ENCODE measurements around the gene NXPH1.

NXPH1 gene

GRCh38 chr7:8511855-8512254 is 78.4 kb downstream of the NXPH1 start:
- DNase-seq, result no peak

- no peak for DNase-seq
Measured at GRCh38 chr7:8514781-8515519, 81.5 kb downstream of the NXPH1 start.

- DNase-seq, result no peak
Measured at GRCh38 chr7:8515640-8516185, 82.3 kb downstream of the NXPH1 start.

DNA sequence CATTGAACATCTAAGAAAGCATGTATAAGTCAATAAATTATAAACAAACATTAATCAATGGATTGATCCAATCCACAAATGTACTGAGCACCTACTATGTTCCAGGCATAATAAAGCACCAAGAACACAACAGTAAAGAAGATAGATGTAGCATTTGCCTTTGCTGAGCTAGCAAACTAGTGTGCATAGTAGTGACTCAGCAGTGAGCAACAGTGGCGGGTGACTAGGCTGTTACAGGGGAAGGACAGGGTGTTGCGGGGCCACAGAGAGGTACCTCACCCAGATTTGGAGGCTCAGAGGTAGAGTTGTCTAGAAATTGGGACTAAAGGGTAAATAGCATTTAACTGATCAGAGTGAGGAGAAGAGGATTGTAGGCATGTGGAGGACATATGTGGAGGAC is 83.6 kb downstream of the NXPH1 start:
- no peak for DNase-seq

- DNase-seq, result no peak
Measured at GRCh38 chr7:8528311-8528710, 94.9 kb downstream of the NXPH1 start.

DNA sequence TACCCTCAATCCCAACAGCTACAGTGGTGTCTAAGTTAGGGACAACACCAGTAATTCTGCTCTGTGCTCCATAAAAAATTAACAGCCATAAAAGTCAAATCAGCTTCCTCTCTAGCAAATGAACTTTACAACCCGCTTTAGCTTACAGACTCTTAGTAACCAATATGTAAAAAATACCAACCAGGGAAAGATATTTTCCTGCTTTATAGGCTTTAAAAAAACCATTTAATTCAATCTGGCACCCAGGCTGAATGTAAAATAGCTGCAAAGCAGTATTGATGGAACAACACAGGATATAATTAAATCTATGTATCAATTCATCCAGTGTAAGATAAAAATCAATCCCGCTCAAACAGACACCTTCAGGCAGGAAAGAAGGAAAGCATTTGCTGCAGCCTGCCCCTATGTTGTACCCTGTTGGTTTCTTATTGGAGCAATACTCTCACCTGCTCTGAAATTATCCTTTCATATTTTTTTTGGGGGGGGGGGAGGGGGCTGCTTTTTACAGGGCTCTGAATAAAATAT is 98.6 kb downstream of the NXPH1 start:
- no peak for DNase-seq

- no peak for DNase-seq
Measured at GRCh38 chr7:8536431-8536830, 103.0 kb downstream of the NXPH1 start.

- no peak for DNase-seq
Measured at GRCh38 chr7:8549046-8549445, 115.6 kb downstream of the NXPH1 start.

GRCh38 chr7:8560501-8560900 is 127.1 kb downstream of the NXPH1 start:
- no peak for DNase-seq

DNA sequence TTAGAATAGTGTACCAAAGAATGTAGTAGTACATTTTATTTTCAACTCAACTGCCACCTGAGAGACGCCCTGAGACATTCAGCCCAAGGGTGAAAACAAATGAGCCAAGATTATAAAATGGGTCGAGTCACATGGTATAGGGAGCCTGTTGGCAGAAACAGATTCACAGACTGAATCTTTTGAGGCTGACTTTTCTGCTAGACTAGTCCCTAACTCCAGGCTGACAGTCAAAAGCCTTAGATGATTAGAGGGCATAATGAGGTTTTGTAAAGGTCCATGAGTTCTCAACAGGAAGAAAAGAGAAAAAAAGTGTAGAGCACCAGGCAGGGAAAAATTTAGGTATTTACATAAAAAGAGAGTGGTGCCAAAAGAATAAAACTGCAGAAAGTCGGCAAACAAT is 128.0 kb downstream of the NXPH1 start:
- DNase-seq, result no peak

GRCh38 chr7:8564281-8564680 is 130.9 kb downstream of the NXPH1 start:
- no peak for DNase-seq

GRCh38 chr7:8566016-8566415 is 132.6 kb downstream of the NXPH1 start:
- DNase-seq, result no peak

DNA sequence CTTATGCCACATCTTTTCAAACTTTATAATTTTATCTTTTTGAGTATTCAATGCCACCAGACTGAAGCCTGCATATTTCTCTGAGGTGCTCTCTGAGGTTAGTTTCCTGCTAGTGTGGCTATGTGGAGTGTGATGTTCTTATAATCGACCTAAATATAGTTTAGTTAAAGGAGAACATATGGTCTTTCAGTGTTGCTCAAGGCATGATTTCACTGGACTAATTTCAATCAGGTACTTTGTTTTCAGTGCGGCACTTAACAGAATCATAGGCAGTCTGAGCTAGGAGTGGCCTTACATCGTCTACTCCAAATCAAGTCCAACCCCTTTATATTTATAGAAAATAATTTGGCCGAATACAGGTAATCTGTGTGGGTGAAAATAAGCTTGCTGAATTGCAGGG is 134.2 kb downstream of the NXPH1 start:
- no peak for DNase-seq

DNA sequence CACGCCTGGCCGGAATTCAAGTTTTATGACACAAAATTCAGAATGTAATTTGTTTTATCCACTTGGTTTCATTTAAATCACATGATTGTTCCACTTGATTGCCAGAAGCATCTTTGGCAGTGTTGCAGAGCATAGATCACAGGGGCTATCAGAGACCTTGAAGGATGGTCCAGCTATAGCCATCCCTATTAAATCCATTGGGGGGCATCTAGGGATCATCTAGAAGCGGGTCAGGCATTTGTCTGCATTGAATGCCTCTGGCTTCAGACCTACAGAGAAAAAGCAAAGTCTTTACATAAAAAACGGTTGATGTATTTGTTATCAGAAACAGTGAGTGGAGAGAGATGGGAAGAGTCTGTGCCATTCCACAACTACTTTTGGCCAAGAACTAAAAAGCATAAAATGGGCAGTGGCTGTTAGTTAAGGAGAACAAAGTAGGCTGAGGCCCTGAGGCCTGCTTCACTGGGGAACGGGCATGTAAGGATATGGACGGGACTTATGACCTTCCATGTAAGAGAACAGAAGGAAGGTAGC is 146.3 kb downstream of the NXPH1 start:
- DNase-seq, result no peak

- no peak for DNase-seq
Measured at GRCh38 chr7:8581842-8582241, 148.4 kb downstream of the NXPH1 start.

- no peak for DNase-seq
Measured at GRCh38 chr7:8582728-8583127, 149.3 kb downstream of the NXPH1 start.

- no peak for DNase-seq
Measured at GRCh38 chr7:8585591-8585990, 152.2 kb downstream of the NXPH1 start.

DNA sequence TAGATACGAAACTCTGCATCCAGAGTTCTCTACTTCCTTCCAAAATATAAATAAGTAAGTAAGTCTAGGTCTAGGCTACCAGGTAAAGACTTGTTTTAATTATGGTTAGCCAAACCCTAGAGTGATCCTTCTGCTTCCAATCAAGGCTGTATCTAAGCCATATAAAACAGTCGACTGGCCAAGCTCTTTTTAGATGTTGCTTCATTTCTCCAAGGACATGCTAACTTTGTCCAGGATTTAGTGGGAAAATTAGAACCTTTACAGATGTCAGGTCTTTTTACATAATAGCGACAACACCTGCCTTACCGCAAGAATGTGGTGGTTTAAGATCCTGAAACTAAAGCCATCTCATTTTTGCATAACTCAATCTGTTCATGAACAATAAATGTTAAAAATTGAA is 156.8 kb downstream of the NXPH1 start:
- DNase-seq, result no peak

DNA sequence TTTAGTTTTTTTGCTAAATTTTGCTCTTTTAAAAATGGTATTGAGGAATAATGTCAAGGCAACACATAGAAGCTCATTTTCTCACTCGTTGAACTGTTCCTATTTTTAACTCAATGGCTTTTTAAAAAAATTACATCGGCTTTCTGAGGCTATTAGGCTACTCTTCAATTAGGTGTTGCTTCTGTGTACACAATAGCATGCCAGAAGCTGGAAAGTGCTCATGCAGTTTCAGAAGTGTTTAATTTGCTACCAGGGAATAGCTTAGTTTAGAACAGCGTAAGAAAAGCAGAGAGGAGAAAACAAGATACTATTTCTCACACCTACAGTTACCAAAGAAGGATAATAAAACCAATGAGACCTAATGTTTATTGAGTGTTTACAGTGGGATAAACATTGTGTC is 157.4 kb downstream of the NXPH1 start:
- no peak for DNase-seq

DNA sequence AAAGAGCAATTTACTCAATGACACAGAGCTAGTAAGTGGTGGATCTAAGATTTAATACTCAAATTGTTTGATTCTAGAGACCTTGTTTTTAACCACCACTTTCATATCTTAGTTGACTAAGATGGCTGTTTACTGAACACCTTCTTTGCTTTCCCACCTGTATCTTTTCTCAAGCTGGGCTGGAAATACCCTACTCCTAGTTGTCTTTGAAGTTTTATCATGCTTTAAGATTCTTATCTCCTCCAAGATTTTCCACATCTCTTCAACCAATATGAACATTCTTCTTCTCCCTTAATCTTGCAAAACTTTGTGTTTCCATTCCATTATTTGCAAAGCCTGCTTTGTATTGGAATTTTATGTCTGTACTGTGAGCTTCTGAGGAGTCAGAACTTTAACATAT is 157.9 kb downstream of the NXPH1 start:
- DNase-seq, result no peak

- DNase-seq, result no peak
Measured at GRCh38 chr7:8592167-8592566, 158.8 kb downstream of the NXPH1 start.

DNA sequence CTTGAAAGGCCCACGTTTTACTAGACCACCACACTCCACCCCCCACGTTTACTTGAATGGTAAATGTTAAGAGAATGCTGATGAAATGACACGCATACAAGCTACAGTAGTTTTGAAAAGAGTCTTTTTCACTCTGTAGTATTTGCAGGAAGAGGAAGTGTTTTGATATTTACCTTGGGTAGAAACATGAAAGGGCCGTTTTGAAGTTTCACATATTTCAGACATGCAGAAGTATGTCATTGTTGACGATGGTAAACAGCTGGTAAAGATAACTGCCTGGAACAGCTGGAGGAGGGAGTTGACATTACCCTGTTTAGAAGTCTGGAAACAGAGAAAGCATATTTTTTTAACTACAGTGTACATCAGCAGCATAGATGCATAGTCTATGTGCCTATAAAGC is 160.7 kb downstream of the NXPH1 start:
- DNase-seq, result no peak

DNA sequence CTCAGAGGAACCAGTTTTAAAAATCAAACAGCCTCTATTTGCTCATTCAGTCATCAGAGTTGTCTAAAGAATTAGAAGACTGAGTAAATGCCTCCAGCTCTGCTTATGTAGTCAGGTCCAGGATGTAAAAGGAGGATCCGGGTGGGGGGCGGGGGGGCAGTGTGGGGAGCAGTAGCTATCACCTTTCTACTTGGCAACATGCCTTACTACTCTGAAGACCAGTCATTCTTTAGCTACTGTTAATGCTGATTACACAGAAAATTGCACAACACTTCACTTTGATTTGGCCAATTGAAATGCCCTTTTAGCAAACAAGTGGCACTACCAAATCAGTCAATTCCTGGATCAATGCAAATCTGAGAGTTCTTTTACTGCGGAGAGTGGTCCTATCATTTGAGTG is 164.2 kb downstream of the NXPH1 start:
- no peak for DNase-seq

DNA sequence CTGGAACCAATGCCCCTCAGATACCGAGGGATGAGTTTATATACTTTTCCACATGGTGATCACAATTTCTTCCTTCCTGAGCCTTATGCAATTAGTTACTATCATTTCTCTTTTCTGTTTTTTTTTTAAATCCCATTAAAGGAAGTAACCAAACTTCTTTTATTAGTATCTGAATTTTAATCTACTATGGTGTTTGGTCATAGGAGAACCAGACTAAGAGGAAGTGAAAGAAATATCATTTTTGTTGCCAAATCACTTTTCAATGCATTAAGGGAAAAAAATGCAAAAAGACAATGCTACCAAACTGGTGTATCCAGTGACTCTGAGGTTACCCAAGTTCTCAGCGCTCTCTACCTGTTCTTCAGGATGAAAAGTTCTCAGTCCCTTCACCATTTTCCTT is 167.7 kb downstream of the NXPH1 start:
- DNase-seq, result no peak

- no peak for DNase-seq
Measured at GRCh38 chr7:8605221-8605620, 171.8 kb downstream of the NXPH1 start.
